ENCODE measurements around the gene GPR146.

- TF ChIP-seq ZNF311 (CRISPR knock-in tag; IDR thresholded peaks at IDR 0.05) (no peak), HNRNPK (IDR thresholded peaks at IDR 0.05; ENCODE audit: low read depth, low read length, poor library complexity, severe bottlenecking) (no peak), ZNF449 (CRISPR knock-in tag; IDR thresholded peaks at IDR 0.05) (no peak), ATF3 (IDR thresholded peaks at IDR 0.05) (no peak), ATF3 (CRISPR knock-in tag; conservative IDR thresholded peaks at IDR 0.05) (no peak), HDGF (IDR thresholded peaks at IDR 0.05) (no peak), ZNF766 (CRISPR knock-in tag; conservative IDR thresholded peaks at IDR 0.05) (no peak), ZNF318 (IDR thresholded peaks at IDR 0.05; ENCODE audit: borderline replicate concordance in 1 of 2, low read depth in 1 of 2) (no peak), CTCF (IDR thresholded peaks at IDR 0.05 in 2 of 3, conservative IDR thresholded peaks at IDR 0.05 in 1 of 3; ENCODE audit: insufficient read depth in 2 of 3, low read depth in 1 of 3, low read length in 3 of 3) (no peak), GATA2 (CRISPR knock-in tag; IDR thresholded peaks at IDR 0.05) (no peak), ZNF124 (CRISPR knock-in tag; IDR thresholded peaks at IDR 0.05) (no peak)
Observed at GRCh38 chr7:1061180-1061579, 16.8 kb downstream of the GPR146 start.
